Left forelimb (tissue), 1 donor: Measurements from ENCODE around the gene IGFBP4.
"Not testable (repeated sequence)": the region's sequence is repeated elsewhere in the genome, so short reads cannot be mapped to it uniquely, and the experiment has no call there.

ENCODE experiments used
- DNase-seq: peaks from one replicate; pipeline ENCODE4 v3.0.0-alpha.2; 2018; ENCODE audit warnings: low spot score

Gene IGFBP4

GRCh38 chr17:40443196-40443987 lies at the start of gene IGFBP4:
IGFBP4 (plus strand) TSS chr17:40443450; CDS start chr17:40443736, 286 bp downstream.
- peak; percentile 91 for DNase-seq

GRCh38 chr17:40399185-40399584 lies 44.1 kb upstream of the IGFBP4 start:
- DNase-seq, result no peak

GRCh38 chr17:40402668-40403067 lies 40.6 kb upstream of the IGFBP4 start:
- DNase-seq, result no peak

- no peak for DNase-seq
These were observed 39.2 kb upstream of the IGFBP4 start for GRCh38 chr17:40404003-40404402.

GRCh38 chr17:40407460-40407859 lies 35.8 kb upstream of the IGFBP4 start:
- no peak for DNase-seq

- not testable (repeated sequence) for DNase-seq
These were observed 33.7 kb upstream of the IGFBP4 start for GRCh38 chr17:40409540-40409939.

GRCh38 chr17:40410082-40410481 lies 33.2 kb upstream of the IGFBP4 start:
- DNase-seq, result no peak

GRCh38 chr17:40411821-40412220 lies 31.4 kb upstream of the IGFBP4 start:
- no peak for DNase-seq

- no peak for DNase-seq
These were observed 30.4 kb upstream of the IGFBP4 start for GRCh38 chr17:40412880-40413279.

- not testable (repeated sequence) for DNase-seq
These were observed 28.9 kb upstream of the IGFBP4 start for GRCh38 chr17:40414312-40414711.

GRCh38 chr17:40415390-40415789 lies 27.9 kb upstream of the IGFBP4 start:
- DNase-seq, result no peak

- no peak for DNase-seq
These were observed 26.6 kb upstream of the IGFBP4 start for GRCh38 chr17:40416671-40417070.

- DNase-seq, result no peak
These were observed 26.0 kb upstream of the IGFBP4 start for GRCh38 chr17:40417258-40417608.

- peak; percentile 97 for DNase-seq
These were observed 25.4 kb upstream of the IGFBP4 start, which contains the start of gene TOP2A for GRCh38 chr17:40417609-40418427. TOP2A (minus strand) TSS chr17:40417896; CDS start chr17:40417791, 105 bp downstream.

GRCh38 chr17:40418428-40418706 lies 24.9 kb upstream of the IGFBP4 start:
- no peak for DNase-seq

GRCh38 chr17:40419559-40420331 lies 23.5 kb upstream of the IGFBP4 start:
- no peak for DNase-seq

- DNase-seq, result no peak
These were observed 20.1 kb upstream of the IGFBP4 start for GRCh38 chr17:40422990-40423633.

GRCh38 chr17:40425741-40426140 lies 17.5 kb upstream of the IGFBP4 start:
- no peak for DNase-seq

GRCh38 chr17:40427002-40427491 lies 16.2 kb upstream of the IGFBP4 start:
- DNase-seq, result no peak

- DNase-seq, result no peak
These were observed 12.7 kb upstream of the IGFBP4 start for GRCh38 chr17:40430272-40431230.

GRCh38 chr17:40431231-40431602 lies 12.0 kb upstream of the IGFBP4 start:
- no peak for DNase-seq
